Activated CD8-positive, alpha-beta T cell treated with anti-CD3 and anti-CD28 coated beads, Interleukin-2, amount 10 ng/mL, durations not matched to agents 7 days and 5 days (primary cell): ENCODE results near the gene S100A16. TPM values are rescaled to one million over a fixed set of nuclear protein-coding genes. Genes with fewer than 3 reads are reported as not detected.

Experiments
- ATAC-seq: fragments of 150-1000 bp; cut with Tn5 transposase; one replicate; pipeline ENCODE4 v1.10.0; 2021; ENCODE audit warnings: moderate library complexity
- CTCF ChIA-PET: fragments of 350-600 bp; sonication (Branson Sonifier 250); formaldehyde crosslinking; loops from one replicate; lab custom pipeline; 2021; ENCODE audit warnings: antibody characterized with exemption; lab: Charles Lee
- POLR2A ChIA-PET: fragments of 350-600 bp; sonication (Branson Sonifier 250); formaldehyde crosslinking; loops from one replicate; lab custom pipeline; 2021; ENCODE audit warnings: antibody characterized with exemption; lab: Charles Lee
- DNase-seq: peaks from one replicate; pipeline ENCODE4 v3.0.0-alpha.2; 2020
- H3K27ac Mint-ChIP-seq: one replicate; pipeline ENCODE4 v1.8.0; 2021; ENCODE audit warnings: mild to moderate bottlenecking, mixed read lengths
- H3K27me3 Mint-ChIP-seq: one replicate; pipeline ENCODE4 v1.8.0; 2021; ENCODE audit warnings: low read depth, mixed read lengths
- H3K36me3 Mint-ChIP-seq: one replicate; pipeline ENCODE4 v1.8.0; 2021; ENCODE audit warnings: low read depth, mixed read lengths
- H3K4me1 Mint-ChIP-seq: one replicate; pipeline ENCODE4 v1.8.0; 2021; ENCODE audit warnings: low read depth, mixed read lengths
- H3K4me3 Mint-ChIP-seq: one replicate; pipeline ENCODE4 v1.8.0; 2021; ENCODE audit warnings: mild to moderate bottlenecking, mixed read lengths
- H3K9me3 Mint-ChIP-seq: one replicate; pipeline ENCODE4 v1.8.0; 2022; ENCODE audit warnings: mixed read lengths; ENCODE audit not compliant: insufficient read depth
- total RNA-seq, 2 experiments: library from RNA; stranded (reverse); gene quantifications; one replicate each; pipeline ENCODE4 v1.2.3, GENCODE V29; 2021

S100A16 gene
- total RNA-seq, 2 experiments from 2014 or later: not detected

GRCh38 chr1:153616144-153616916 is 3.4 kb upstream of the S100A16 start, which contains the start of gene S100A14:
S100A14 (minus strand) TSS chr1:153616325; CDS start chr1:153615858, 467 bp downstream.
- DNase-seq (no peak), ATAC-seq (no peak)
- peaks cover 9% of the 10 kb centered on the region for H3K4me1 Mint-ChIP-seq
- H3K27me3 Mint-ChIP-seq: no peaks in the 10 kb centered on the region
- H3K4me3 Mint-ChIP-seq: no peak within 1 kb of the TSS
- CTCF ChIA-PET: interaction anchor here (0.8 to 10.2 kb wide), 11 partner anchors 10 to 370 kb away, joined by 3 to 120 read pairs (median 8); partner anchors contain the start of genes RAB13, S100A1, S100A13 and S100A6
- H3K27ac Mint-ChIP-seq: peak within 1 kb of the TSS; percentile 26
- no peaks in the 10 kb centered on the region for H3K36me3 Mint-ChIP-seq
- H3K9me3 Mint-ChIP-seq: no peaks in the 10 kb centered on the region
- POLR2A ChIA-PET: interaction anchor here (0.6 to 3.1 kb wide), 5 partner anchors 9 to 71 kb away, joined by 3 to 15 read pairs (median 3); partner anchors contain the start of genes CHTOP, S100A1 and S100A4

GRCh38 chr1:153615406-153615805 is 2.5 kb upstream of the S100A16 start:
- Mint-ChIP-seq H3K4me3 (no peak overlapping the region), H3K9me3 (no peaks in the 10 kb centered on the region), H3K4me1 (peaks cover 9% of the 10 kb centered on the region), H3K27me3 (no peaks in the 10 kb centered on the region), H3K27ac (no peak overlapping the region), H3K36me3 (no peaks in the 10 kb centered on the region)
- ChIA-PET CTCF (interaction anchor here (0.8 to 10.2 kb wide), 8 partner anchors 9 to 106 kb away, joined by 3 to 120 read pairs (median 8); partner anchors contain the start of genes S100A13 and S100A6), POLR2A (interaction anchor here (0.9 to 3.1 kb wide), 3 partner anchors 13 to 70 kb away, joined by 3 to 15 read pairs (median 3); partner anchors contain the start of genes CHTOP, S100A1 and S100A4)
- DNase-seq (no peak), ATAC-seq (no peak)

- H3K27me3 Mint-ChIP-seq: no peaks in the 10 kb centered on the region
- no peaks in the 10 kb centered on the region for H3K36me3 Mint-ChIP-seq
- DNase-seq: no peak
- no peak overlapping the region for H3K4me3 Mint-ChIP-seq
- H3K4me1 Mint-ChIP-seq: peaks cover 9% of the 10 kb centered on the region
- POLR2A ChIA-PET: interaction anchor here (3.1 kb wide), 1 partner anchor 19 kb away, joined by 15 read pairs; the partner anchor contains the start of gene CHTOP
- H3K27ac Mint-ChIP-seq: no peak overlapping the region
- ATAC-seq: no peak
- CTCF ChIA-PET: interaction anchor here (0.9 to 10.2 kb wide), 7 partner anchors 10 to 105 kb away, joined by 6 to 120 read pairs (median 9); partner anchors contain the start of genes S100A13 and S100A6
- H3K9me3 Mint-ChIP-seq: no peaks in the 10 kb centered on the region
These were observed 2.0 kb upstream of the S100A16 start for GRCh38 chr1:153614906-153615305.

- H3K4me1 Mint-ChIP-seq: peaks cover 9% of the 10 kb centered on the region
- H3K36me3 Mint-ChIP-seq: no peaks in the 10 kb centered on the region
- H3K9me3 Mint-ChIP-seq: no peaks in the 10 kb centered on the region
- ATAC-seq (no peak), DNase-seq (no peak)
- H3K27ac Mint-ChIP-seq: no peak overlapping the region
- no peaks in the 10 kb centered on the region for H3K27me3 Mint-ChIP-seq
- CTCF ChIA-PET: interaction anchor here (0.9 to 10.2 kb wide), 6 partner anchors 10 to 105 kb away, joined by 6 to 120 read pairs (median 8); partner anchors contain the start of gene S100A13
- no peak overlapping the region for H3K4me3 Mint-ChIP-seq
- POLR2A ChIA-PET: interaction anchor here (3.1 kb wide), 1 partner anchor 20 kb away, joined by 15 read pairs; the partner anchor contains the start of gene CHTOP
These were observed 1.4 kb upstream of the S100A16 start for GRCh38 chr1:153614189-153614900.

GRCh38 chr1:153613406-153613805 is 469 bp upstream of the S100A16 start:
- DNase-seq (no peak), ATAC-seq (no peak)
- Mint-ChIP-seq H3K36me3 (no peaks in the 10 kb centered on the region), H3K4me1 (peaks cover 9% of the 10 kb centered on the region), H3K9me3 (no peaks in the 10 kb centered on the region), H3K4me3 (no peak overlapping the region), H3K27me3 (no peaks in the 10 kb centered on the region), H3K27ac (no peak overlapping the region)
- POLR2A ChIA-PET: interaction anchor here (3.1 kb wide), 1 partner anchor 21 kb away, joined by 15 read pairs; the partner anchor contains the start of gene CHTOP
- CTCF ChIA-PET: interaction anchor here (0.9 to 10.2 kb wide), 3 partner anchors 14 to 81 kb away, joined by 3 to 115 read pairs (median 4); partner anchors contain the start of gene S100A13

- POLR2A ChIA-PET: interaction anchor here (0.6 kb wide), 1 partner anchor 31 kb away, joined by 3 read pairs; no protein-coding TSS in a partner anchor
- CTCF ChIA-PET: interaction anchor here (0.7 to 10.2 kb wide), 5 partner anchors 15 to 102 kb away, joined by 3 to 115 read pairs (median 4); partner anchors contain the start of gene S100A13
These were observed 704 bp downstream of the S100A16 start for GRCh38 chr1:153612111-153612754.

GRCh38 chr1:153611356-153611755 is 1.6 kb downstream of the S100A16 start:
- POLR2A ChIA-PET: no interaction called here
- ATAC-seq (no peak), DNase-seq (no peak)
- Mint-ChIP-seq H3K27me3 (no peaks in the 10 kb centered on the region), H3K4me3 (no peak overlapping the region), H3K4me1 (no peaks in the 10 kb centered on the region), H3K9me3 (no peaks in the 10 kb centered on the region), H3K36me3 (no peaks in the 10 kb centered on the region), H3K27ac (no peak overlapping the region)
- CTCF ChIA-PET: interaction anchor here (0.7 to 10.2 kb wide), 4 partner anchors 16 to 101 kb away, joined by 3 to 115 read pairs (median 4); partner anchors contain the start of gene S100A13

More at GRCh38 chr1:153612111-153612754, 704 bp downstream of the S100A16 start:
- Mint-ChIP-seq H3K27ac (no peak overlapping the region), H3K36me3 (no peaks in the 10 kb centered on the region), H3K4me3 (no peak overlapping the region), H3K9me3 (no peaks in the 10 kb centered on the region), H3K4me1 (peaks cover under 1% of the 10 kb centered on the region), H3K27me3 (no peaks in the 10 kb centered on the region)
- ATAC-seq (no peak), DNase-seq (no peak)

GRCh38 chr1:153610811-153611301 is 2.1 kb downstream of the S100A16 start:
- Mint-ChIP-seq H3K9me3 (no peaks in the 10 kb centered on the region), H3K4me1 (no peaks in the 10 kb centered on the region), H3K4me3 (no peak overlapping the region), H3K27ac (no peak overlapping the region), H3K27me3 (no peaks in the 10 kb centered on the region), H3K36me3 (no peaks in the 10 kb centered on the region)
- CTCF ChIA-PET: interaction anchor here (1.7 to 10.2 kb wide), 2 partner anchors 16 to 39 kb away, joined by 5 to 115 read pairs; partner anchors contain the start of gene S100A13
- POLR2A ChIA-PET: no interaction called here
- no peak for DNase-seq
- no peak for ATAC-seq

GRCh38 chr1:153610334-153610733 is 2.6 kb downstream of the S100A16 start:
- Mint-ChIP-seq H3K4me1 (no peaks in the 10 kb centered on the region), H3K27me3 (no peaks in the 10 kb centered on the region), H3K4me3 (no peak overlapping the region), H3K27ac (no peak overlapping the region), H3K9me3 (no peaks in the 10 kb centered on the region), H3K36me3 (no peaks in the 10 kb centered on the region)
- POLR2A ChIA-PET: no interaction called here
- CTCF ChIA-PET: interaction anchor here (10.2 kb wide), 1 partner anchor 39 kb away, joined by 115 read pairs; no protein-coding TSS in a partner anchor
- no peak for DNase-seq
- ATAC-seq: no peak

- no peaks in the 10 kb centered on the region for H3K27me3 Mint-ChIP-seq
- H3K4me1 Mint-ChIP-seq: no peaks in the 10 kb centered on the region
- H3K36me3 Mint-ChIP-seq: no peaks in the 10 kb centered on the region
- no peaks in the 10 kb centered on the region for H3K9me3 Mint-ChIP-seq
- ATAC-seq: no peak
- H3K27ac Mint-ChIP-seq: no peak overlapping the region
- ChIA-PET CTCF (no interaction called here), POLR2A (no interaction called here)
- H3K4me3 Mint-ChIP-seq: no peak overlapping the region
- no peak for DNase-seq
These were observed 3.4 kb downstream of the S100A16 start for GRCh38 chr1:153609585-153609907.
